ENCODE results near the gene HCN2. TPM values are rescaled to one million over a fixed set of nuclear protein-coding genes. Genes with fewer than 3 reads are reported as not detected.

HCN2 gene
- total RNA-seq = 0.16 TPM
- long read RNA-seq = 0 reads

DNA sequence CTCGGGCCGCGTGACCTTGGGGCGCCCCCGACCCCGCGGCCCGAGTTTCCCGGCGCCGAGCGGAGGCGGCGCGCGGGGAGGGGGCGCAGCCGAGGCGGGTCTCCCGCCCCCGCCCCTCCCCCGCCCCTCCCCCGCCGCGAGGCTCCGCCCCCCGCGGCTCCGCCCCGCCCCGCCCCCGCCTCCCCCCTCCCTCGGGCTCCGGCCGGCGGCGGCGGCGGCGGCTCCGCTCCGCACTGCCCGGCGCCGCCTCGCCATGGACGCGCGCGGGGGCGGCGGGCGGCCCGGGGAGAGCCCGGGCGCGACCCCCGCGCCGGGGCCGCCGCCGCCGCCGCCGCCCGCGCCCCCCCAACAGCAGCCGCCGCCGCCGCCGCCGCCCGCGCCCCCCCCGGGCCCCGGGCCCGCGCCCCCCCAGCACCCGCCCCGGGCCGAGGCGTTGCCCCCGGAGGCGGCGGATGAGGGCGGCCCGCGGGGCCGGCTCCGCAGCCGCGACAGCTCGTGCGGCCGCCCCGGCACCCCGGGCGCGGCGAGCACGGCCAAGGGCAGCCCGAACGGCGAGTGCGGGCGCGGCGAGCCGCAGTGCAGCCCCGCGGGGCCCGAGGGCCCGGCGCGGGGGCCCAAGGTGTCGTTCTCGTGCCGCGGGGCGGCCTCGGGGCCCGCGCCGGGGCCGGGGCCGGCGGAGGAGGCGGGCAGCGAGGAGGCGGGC, at the start of gene HCN2:
Gene HCN2 (plus strand): TSS at position 189 of the 703 bp plus-strand sequence. CDS start 65 bp downstream, at position 254.
- DNase-seq (ENCODE audit: low spot score) = no peak

DNA sequence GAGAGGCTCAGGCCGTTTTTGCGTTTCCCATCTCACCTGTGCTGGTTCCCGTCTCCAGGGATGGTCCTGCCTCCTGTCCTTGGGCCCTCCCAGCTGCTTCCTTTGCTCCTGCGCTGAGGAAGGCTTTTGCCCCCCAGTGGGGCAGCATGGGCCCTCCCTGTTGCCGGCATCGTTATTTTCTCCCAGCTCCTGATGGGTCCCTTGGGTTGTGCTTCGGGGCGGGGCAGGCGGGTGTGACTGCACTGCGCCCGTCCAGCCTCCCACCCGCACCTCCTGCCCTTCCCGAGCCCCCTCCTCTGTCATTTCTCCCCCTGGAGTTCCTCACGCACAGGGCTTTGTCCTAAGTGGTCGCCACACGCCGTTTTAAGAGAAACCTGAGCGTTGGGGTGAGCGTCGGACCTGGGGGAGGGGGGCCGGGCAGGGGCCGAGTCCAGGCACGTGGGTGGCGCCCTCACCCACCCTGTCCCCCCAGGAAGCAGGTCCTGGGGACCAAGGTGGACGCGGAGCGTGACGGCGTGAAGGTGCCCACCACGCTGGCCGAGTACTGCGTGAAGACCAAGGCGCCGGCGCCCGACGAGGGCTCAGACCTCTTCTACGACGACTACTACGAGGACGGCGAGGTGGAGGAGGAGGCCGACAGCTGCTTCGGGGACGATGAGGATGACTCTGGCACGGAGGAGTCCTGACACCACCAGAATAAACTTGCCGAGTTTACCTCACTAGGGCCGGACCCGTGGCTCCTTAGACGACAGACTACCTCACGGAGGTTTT, 48.6 kb upstream of the HCN2 start:
- no peak for DNase-seq (ENCODE audit: low spot score)

DNA sequence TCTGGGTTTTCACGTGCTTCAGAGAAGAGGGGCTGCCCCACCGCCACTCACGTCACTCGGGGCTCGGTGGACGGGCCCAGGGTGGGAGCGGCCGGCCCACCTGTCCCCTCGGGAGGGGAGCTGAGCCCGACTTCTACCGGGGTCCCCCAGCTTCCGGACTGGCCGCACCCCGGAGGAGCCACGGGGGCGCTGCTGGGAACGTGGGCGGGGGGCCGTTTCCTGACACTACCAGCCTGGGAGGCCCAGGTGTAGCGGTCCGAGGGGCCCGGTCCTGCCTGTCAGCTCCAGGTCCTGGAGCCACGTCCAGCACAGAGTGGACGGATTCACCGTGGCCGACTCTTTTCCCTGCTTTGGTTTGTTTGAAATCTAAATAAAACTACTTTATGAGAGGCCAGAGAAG, 48.0 kb upstream of the HCN2 start:
- DNase-seq (ENCODE audit: low spot score) = no peak

DNA sequence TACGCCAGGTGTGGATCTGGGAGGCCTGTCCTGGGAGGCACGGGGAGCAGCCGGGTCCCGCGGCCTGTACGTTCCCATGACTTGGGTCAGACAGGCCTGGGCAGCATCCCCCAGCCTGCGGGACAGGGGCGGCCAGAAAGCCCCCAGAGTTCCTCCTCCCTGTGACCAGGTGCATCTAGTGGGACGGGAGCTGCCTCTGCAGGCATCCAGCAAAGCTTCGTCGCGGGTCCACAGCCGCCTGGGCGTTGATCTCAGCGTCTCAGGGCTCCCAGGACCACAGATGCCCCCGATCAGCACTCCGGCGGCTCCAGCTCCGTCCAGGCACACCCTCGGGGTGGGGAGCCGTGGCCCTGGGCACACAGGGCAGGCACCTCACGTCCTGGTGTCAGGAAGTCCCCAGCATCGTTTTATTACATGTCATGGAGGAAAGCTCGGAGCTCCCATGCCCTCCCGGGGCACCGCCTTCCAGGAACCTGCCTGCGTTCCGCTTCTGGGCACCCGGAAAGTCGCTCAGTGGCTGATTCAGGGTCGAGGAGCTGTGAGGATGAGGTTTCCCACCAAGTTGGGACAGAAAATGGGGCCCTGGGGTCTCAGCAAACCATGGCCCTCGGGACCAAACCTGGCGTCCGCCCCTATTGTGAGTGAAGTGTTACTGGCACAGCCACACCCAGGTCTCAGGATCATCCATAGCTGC, 47.4 kb upstream of the HCN2 start:
- no peak for DNase-seq (ENCODE audit: low spot score)

DNA sequence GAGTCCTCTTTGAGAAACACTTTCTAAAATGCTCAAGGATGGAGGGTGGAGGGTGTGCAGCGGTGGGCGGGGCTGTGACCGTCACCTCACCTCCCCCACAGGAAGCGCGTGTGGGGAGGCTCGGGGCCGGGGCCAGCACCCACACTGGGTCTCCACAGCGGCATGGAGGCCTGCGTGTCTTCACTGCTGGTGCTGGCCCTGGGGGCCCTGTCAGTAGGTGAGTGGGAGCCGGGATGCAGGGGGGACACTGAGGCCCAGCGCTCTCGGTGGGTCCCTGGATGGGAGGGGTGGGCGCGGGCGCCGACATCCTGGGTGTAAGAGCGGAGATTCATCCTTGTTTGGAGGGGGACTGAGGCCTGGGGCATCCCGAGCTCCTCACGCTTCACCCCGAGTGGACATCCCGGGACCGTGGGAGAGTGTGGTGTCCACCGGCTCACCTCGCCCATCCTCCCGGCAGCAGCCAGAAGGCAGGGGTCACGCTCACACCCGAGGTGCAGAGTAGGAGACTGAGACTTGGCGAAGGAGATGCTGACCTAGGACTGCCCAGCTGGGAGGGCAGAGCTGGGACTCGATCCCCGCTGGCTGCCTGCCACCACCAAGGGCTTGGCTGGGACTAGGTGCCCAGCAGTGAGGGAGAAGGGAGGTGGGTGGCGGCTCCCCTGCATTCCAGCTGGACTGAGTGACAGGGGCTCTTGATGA, 45.6 kb upstream of the HCN2 start, which contains the start of gene GZMM:
Gene GZMM (plus strand): TSS at position 144 of the 699 bp plus-strand sequence. CDS start 19 bp downstream, at position 163.
- no peak for DNase-seq (ENCODE audit: low spot score)

DNA sequence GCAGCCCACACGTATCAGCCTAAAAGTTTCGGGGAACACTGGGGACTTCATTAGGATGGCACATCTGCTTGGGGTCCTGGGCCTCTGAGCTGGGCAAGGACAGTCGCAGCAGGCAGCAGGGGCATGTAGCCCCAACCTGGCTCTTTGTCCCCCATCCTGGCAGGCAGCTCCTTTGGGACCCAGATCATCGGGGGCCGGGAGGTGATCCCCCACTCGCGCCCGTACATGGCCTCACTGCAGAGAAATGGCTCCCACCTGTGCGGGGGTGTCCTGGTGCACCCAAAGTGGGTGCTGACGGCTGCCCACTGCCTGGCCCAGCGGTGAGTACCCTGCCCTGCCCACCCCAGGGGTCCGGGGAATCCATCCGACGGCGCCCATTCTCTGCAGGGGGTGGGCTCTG, 42.6 kb upstream of the HCN2 start:
- no peak for DNase-seq (ENCODE audit: low spot score)

DNA sequence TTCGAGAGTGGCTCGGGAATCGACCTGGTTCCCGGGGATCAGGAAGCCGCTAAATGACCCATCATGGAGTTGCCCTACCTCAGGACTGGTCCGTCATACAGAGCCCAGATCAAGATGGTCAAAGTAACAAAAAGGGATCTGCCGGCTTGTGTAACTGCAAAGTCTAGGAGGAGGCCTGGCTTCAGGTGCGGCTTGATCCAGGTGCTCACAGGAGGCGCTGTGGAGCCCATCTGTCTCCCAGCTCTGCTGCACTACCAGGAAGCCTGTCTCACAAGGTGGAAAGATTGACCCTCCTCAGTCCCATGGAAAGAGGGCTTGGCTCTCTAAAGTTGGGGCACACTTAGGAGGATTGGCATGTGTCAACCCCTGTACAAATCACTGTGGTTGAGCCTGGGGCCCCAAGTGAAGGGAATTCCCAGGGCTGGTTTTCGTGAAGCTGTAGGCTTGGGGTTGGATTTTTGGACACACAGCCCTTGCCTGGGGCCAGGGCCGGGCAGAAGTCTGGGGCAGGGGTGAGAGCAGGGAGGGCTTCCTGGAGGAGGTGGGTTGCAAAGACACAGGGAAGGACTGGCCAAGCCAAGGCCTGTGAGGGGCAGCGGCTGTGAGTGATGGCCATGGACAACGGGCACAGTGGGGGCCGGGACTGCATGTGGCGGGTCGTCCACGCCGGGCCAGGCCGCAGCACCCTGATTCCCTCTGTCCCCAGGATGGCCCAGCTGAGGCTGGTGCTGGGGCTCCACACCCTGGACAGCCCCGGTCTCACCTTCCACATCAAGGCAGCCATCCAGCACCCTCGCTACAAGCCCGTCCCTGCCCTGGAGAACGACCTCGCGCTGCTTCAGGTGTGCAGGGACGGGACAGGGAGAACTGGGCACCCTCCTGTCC, 41.6 kb upstream of the HCN2 start:
- DNase-seq (ENCODE audit: low spot score) = no peak

DNA sequence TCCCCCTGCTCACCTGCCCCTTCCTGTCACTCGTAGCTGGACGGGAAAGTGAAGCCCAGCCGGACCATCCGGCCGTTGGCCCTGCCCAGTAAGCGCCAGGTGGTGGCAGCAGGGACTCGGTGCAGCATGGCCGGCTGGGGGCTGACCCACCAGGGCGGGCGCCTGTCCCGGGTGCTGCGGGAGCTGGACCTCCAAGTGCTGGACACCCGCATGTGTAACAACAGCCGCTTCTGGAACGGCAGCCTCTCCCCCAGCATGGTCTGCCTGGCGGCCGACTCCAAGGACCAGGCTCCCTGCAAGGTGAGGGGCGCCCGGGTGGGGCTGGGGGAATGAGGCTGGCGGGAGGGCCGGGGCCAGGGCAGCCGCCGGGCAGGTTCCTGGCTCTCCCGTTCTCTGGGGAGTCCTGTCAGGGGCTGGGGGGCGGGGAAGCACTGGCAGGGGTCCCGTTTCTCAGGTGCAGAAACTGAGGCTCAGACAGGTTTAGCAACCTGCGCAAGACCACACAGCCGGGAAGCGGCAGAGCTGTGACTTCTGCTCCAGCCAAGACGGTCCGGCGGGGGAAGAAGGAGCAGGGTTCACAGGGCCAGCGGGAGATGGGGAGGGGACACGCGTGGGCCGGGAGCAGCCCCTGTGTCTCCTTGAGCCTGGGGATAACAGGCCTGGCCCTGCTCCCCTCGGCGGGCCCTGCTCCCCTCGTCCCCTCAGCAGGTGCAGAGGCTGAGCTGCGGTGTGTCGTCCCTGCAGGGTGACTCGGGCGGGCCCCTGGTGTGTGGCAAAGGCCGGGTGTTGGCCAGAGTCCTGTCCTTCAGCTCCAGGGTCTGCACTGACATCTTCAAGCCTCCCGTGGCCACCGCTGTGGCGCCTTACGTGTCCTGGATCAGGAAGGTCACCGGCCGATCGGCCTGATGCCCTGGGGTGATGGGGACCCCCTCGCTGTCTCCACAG, 40.5 kb upstream of the HCN2 start:
- DNase-seq (ENCODE audit: low spot score) = no peak

DNA sequence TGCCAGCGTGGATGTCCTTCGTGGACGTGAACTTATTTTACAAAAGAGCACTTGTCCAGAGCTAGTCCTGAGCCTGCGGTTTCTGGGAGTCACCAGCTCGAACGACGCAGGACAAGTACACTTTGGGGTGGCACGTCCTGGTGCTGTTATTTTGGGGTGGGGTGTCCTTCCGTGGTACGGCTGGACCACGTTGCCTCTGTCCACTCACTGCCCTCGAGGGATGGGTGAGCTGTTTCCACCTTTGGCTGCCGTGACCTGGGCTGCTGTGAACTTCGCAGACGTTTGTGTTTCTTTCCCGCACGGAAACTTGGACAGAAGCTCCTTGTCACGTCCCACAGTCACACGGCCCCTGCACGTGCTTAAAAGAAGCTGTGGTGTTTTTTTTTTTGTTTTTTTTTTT, 34.9 kb upstream of the HCN2 start:
- DNase-seq (ENCODE audit: low spot score) = no peak

DNA sequence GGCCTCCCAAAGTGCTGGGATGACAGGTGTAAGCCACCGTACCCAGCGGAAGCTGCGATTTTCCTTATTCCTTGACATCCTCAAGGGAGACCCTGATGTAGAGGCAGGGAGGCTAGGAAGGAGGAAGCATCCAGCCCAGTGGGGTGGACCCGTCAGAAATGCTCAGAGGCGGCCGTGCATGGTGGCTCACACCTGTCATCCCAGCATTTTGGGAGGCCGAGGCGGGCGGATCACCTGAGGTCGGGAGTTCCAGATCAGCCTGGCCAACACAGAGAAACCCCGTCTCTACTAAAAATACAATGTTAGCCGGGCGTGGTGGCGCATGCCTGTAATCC, 34.2 kb upstream of the HCN2 start:
- no peak for DNase-seq (ENCODE audit: low spot score)

DNA sequence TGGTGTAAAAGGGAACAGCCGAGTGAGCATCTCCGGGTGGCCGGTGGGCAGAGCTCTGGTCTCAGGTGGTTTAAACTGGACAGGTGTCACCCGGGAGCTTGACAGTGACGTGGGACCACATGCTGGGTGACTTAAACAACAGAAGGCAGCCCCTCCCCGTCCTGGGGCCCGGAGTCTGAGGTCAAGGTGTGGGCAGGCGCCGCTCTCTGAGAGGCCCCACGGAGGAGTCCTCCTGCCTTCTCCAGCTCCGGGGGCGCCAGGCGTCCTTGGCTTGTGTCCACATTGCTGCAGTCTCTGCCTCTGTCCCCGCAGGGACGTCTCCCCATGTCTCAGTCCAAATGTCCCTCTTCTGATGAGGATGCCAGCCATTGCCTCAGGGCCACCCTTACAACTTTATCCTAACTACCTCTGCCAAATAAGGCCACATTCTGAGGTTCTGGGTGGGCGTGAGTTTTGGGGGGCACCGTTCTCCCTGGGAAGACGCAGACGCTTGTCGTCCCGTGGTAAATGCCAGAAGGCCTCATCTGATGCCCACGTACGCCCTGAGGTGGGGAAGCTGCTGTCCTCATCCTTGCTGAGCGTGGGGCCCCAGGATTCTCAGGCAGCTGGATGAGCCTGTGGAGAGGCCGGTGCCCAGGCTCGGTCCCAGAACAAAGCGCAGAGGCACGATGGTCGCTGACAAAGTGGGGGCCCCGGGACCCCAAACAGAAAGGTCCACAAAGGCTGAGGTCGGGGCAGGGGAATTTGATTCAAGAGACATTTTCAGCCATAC, 32.9 kb upstream of the HCN2 start:
- no peak for DNase-seq (ENCODE audit: low spot score)

DNA sequence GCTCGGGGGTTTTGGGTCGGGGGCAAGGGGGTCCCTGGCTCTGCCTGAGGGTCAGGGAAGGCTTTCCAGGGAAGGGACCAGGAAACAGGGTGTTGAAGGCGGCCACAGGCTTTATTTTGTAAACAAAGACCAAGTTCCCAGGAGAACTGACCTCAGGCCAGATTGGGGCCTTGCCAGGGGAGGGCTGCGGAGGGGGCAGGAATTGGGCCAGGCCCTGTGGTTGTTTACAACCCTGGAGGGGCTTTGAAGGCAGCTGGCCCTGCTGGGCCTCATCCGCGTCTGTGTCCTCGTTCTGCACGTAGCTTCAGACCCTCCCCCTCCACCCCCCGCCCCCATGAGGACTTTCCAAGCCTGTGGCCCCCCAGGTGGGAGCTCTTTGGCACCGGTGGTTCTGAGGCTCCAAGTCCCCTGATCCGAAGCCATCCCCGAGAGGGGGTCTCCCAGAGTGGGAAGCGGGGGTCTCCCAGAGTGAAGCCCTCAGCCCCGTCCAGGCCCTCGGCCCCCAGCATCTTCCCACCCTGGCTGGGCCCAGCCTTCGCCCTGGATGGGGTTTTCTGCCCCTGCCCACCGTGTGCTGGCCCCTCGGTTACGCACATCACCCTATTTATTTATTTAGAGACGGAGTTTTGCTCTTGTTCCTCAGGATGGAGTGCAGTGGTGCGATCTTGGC, 30.8 kb upstream of the HCN2 start:
- DNase-seq (ENCODE audit: low spot score) = no peak

DNA sequence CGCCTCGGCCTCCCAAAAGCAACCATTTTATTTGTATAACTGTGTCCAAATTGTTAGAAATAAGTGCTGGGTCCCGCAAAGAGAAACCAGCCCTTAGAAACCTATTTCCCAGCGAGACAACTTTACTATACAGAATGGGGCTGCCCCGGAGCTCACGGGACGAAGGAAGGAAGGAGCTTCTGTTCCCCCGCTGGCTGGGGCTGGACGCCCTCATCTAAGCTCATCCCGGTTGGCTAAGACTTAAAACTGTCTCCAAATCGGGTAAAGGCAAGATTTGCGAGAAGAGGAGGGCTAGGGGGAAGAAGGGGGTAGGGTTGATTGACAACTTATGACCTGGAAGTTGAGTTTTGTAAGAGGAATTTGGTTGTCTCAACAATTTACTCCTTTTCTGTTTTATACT, 29.6 kb upstream of the HCN2 start:
- DNase-seq (ENCODE audit: low spot score) = no peak

DNA sequence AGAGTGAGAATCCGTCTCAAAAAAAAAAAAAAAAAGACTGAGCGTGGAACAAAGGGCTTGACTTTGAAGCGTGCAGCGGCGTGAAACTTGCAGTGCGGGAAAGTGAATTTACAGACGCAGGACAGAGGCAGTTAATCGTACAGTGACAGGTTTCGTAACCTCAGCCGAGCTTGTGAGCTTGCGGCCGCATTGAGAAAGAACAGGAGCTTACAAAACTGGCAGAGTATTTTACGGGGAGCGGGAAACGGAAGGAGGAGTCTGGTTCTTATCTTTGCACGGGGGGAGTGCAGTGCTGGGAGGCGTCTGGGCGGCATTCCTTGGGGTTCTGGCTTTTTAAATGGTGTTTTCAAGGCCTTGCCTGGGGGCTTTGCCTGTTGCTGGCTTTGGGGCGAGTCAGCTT, 23.3 kb upstream of the HCN2 start:
- DNase-seq (ENCODE audit: low spot score) = no peak

DNA sequence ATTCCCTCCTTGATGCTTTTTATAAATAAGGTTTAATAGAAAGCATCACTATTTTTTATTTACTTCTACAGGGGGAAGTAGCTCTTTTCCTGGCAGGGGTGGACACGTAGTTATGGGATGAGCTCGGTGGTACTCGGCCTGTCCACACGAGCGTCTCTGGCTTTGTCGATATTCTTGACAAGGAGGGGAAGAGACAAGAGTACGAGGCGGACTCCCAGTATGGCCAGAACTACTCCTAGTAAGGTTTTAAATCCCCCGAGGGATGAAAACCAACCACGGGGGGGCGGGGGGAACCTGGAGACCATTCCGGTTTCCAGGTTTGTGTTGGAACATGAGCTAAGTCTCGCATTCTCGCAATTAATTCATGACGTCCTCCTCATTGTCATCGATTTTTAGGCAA, 22.8 kb upstream of the HCN2 start:
- no peak for DNase-seq (ENCODE audit: low spot score)

DNA sequence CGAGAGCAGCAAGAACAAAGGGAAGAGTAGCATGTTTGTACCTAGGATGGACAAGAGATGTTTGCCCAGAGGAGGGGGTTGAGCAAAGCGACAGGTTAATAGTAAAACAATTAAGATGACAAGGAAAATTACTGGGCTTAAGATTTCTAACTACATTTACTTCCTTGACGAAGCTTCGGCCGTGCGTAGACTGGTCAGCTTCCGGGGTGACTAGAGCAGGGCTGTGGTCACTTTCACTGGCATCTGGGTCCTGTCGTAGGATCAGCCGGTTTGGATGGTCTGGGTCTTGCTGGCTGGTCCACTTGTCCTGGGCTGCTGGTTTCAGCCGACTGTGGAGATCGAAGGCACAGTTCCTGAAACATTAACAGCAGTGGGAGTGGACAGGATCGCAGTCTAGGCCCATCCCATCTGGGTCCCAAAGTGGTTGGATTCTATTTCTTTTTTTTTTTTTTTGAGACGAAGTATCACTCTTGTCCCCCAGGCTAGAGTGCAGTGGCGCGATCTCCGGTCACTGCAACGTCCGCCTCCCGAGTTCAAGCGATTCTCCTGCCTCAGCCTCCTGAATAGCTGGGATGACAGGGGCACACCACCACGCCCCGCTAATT, 22.3 kb upstream of the HCN2 start:
- no peak for DNase-seq (ENCODE audit: low spot score)

DNA sequence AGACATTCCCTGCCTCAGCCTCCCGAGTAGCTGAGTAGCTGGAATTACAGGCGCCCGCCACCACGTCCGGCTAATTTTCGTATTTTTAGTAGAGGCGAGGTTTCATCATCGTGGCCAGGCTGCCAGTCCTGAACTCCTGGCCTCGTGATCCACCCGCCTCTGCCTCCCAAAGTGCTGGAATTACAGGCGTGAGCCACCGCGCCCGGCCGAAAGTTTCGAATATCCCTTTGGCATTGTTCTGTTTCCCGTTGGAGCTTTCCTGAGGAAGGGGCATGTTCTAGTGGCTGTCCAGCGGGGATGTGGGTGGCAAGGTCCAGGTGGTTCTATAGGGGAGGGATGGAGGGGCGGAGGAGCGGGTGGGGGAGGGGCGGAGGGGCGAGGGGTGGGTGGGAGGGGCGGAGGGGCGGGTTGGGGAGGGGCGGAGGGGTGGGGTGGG, 19.4 kb upstream of the HCN2 start:
- DNase-seq (ENCODE audit: low spot score) = no peak
